A549 (cell line): Measurements from ENCODE around the gene TCFL5. TPM values are rescaled to one million over a fixed set of nuclear protein-coding genes. Genes with fewer than 3 reads are reported as not detected.

Experiments used
- ATAC-seq, 2 experiments: fragments of 200-7000 bp in 1 of 2; fragments of >200 bp in 1 of 2; cut with Nextera tagmentation in 1 of 2; cut with Tn5 transposase in 1 of 2; 3 replicates each; pipeline versions ENCODE4 v1.8.0 to v1.9.1; 2018 to 2020; ENCODE audit warnings: mild to moderate bottlenecking in 1 of 2, moderate library complexity in 1 of 2
- CTCF ChIA-PET: fragments of 300-600 bp; sonication (Branson Sonifier 250); formaldehyde crosslinking; extraction: SDS; loops from one replicate; lab custom pipeline; 2021; ENCODE audit warnings: antibody characterized with exemption, inconsistent platforms; lab: Yijun Ruan, JAX
- POLR2A ChIA-PET: fragments of 350-600 bp; formaldehyde crosslinking; extraction: SDS; loops from one replicate; lab custom pipeline; 2021; ENCODE audit warnings: antibody characterized with exemption, inconsistent platforms; lab: Yijun Ruan, JAX
- DNase-seq, 2 experiments: peaks; one replicate each; pipeline versions ENCODE4 v3.0.0 to v3.0.0-alpha.2; 2011 to 2016; ENCODE audit warnings: low read depth in 1 of 2, low spot score in 1 of 2
- FAIRE-seq: peaks from 2 replicates; lab custom pipeline; 2011; peaks lifted over from hg19 to GRCh38; lab: Jason Lieb, UNC
- H3K27ac ChIP-seq, 2 experiments: fragments of >200 bp; sonication (Bioruptor Twin); formaldehyde crosslinking; 3 replicates each; pipeline ENCODE4 v1.5.1; 2016 to 2017
- H3K4me1 ChIP-seq: fragments of >200 bp; sonication (Bioruptor Twin); formaldehyde crosslinking; 3 replicates; pipeline ENCODE4 v1.6.1; 2016
- H3K4me2 ChIP-seq: fragments of >200 bp; sonication (Bioruptor Twin); formaldehyde crosslinking; 3 replicates; pipeline ENCODE4 v1.6.1; 2016
- H3K4me3 ChIP-seq: fragments of >200 bp; sonication (Bioruptor Twin); formaldehyde crosslinking; 3 replicates; pipeline ENCODE4 v1.5.1; 2016
- H3K9me3 ChIP-seq: fragments of >200 bp; sonication (Bioruptor Twin); formaldehyde crosslinking; 3 replicates; pipeline ENCODE4 v1.6.1; 2016
- FOSL2 ChIP-seq, 2 experiments: fragments of 450-650 bp in 1 of 2; fragments of >200 bp in 1 of 2; sonication (Bioruptor Twin) in 1 of 2; formaldehyde crosslinking; IDR thresholded peaks; 2 replicates each; pipeline versions ENCODE4 v1.5.0 to v1.6.1; 2016 to 2020; ENCODE audit warnings: mild to moderate bottlenecking in 1 of 2, moderate library complexity in 1 of 2
- HOXA7 ChIP-seq: fragments of 250-450 bp; sonication (Bioruptor Pico); IDR thresholded peaks from 2 replicates; pipeline ENCODE4 v1.5.0; 2020; ENCODE audit warnings: mild to moderate bottlenecking, moderate library complexity
- KDM5A ChIP-seq: fragments of 200-600 bp; sonication (generic); IDR thresholded peaks from 2 replicates; pipeline ENCODE4 v1.6.1; 2016; ENCODE audit warnings: antibody characterized with exemption, mild to moderate bottlenecking
- NFE2L2 ChIP-seq: fragments of 150-350 bp; conservative IDR thresholded peaks from 2 replicates; pipeline ENCODE4 v1.6.1; 2014; ENCODE audit warnings: low read length
- RAD21 ChIP-seq, 2 experiments: fragments of >200 bp in 1 of 2; sonication (Bioruptor Twin) in 1 of 2; formaldehyde crosslinking in 1 of 2; IDR thresholded peaks in 1 of 2; conservative IDR thresholded peaks in 1 of 2; 2 replicates in 1 of 2; 3 replicates in 1 of 2; pipeline ENCODE4 v1.6.1; 2012 to 2018; ENCODE audit warnings: inconsistent platforms in 1 of 2
- RFX5 ChIP-seq: fragments of 450-650 bp; IDR thresholded peaks from 2 replicates; pipeline ENCODE4 v1.7.1; 2014; ENCODE audit warnings: antibody characterized with exemption, mild to moderate bottlenecking, moderate library complexity
- SMC3 ChIP-seq: fragments of >200 bp; sonication (Bioruptor Twin); formaldehyde crosslinking; IDR thresholded peaks from 3 replicates; pipeline ENCODE4 v1.6.1; 2018; ENCODE audit warnings: inconsistent platforms
- TFCP2L1 ChIP-seq: fragments of 250-450 bp; sonication (Bioruptor Pico); IDR thresholded peaks from 2 replicates; pipeline ENCODE4 v1.5.0; 2021; ENCODE audit warnings: mild to moderate bottlenecking
- ZC3H11A ChIP-seq: fragments of 450-650 bp; IDR thresholded peaks from 2 replicates; pipeline ENCODE4 v1.6.1; 2014; ENCODE audit warnings: antibody characterized with exemption, mild to moderate bottlenecking
- ZNF302 ChIP-seq: fragments of 250-450 bp; sonication (Bioruptor Pico); IDR thresholded peaks from 2 replicates; pipeline ENCODE4 v1.9.0; 2021; ENCODE audit warnings: inconsistent platforms, mild to moderate bottlenecking, moderate library complexity
- ZSCAN20 ChIP-seq: fragments of 250-450 bp; sonication (Bioruptor Pico); IDR thresholded peaks from 2 replicates; pipeline ENCODE4 v1.8.0; 2022; ENCODE audit warnings: mild to moderate bottlenecking, moderate library complexity
- WGBS: methylation state at CpG from one replicate; pipeline ENCODE4 v1.1.6; 2017; ENCODE audit errors: missing lambda C conversion rate; 5-methylcytosine and 5-hydroxymethylcytosine counted together
- polyA plus RNA-seq, 4 experiments: library from polyadenylated mRNA; depleted of rRNA in 3 of 4; stranded (reverse); fragments of >200 nt; fragmentation: RNase III in 1 of 4; extraction: RNeasy Plus Mini Kit Qiagen cat#74134 plus additional on column Dnase treatment in 1 of 4; gene quantifications; 2 replicates in 3 of 4; 3 replicates in 1 of 4; pipeline ENCODE4 v1.2.3, GENCODE V29; 2011 to 2017
- TF ChIP-seq, protein P1 (sequence below): IDR thresholded peaks from 2 replicates; pipeline ENCODE4 v1.6.1; 2012
- TF ChIP-seq, protein P2 (sequence below): fragments of >200 bp; sonication (Bioruptor Twin); formaldehyde crosslinking; IDR thresholded peaks from 3 replicates; pipeline ENCODE4 v1.5.1; 2016
- TF ChIP-seq, protein P3 (sequence below): fragments of >200 bp; sonication (Bioruptor Twin); formaldehyde crosslinking; IDR thresholded peaks from 2 replicates; pipeline ENCODE4 v1.6.1; 2016
- TF ChIP-seq, protein P4 (sequence below): fragments of 250-450 bp; sonication (Bioruptor Pico); IDR thresholded peaks from 2 replicates; pipeline ENCODE4 v1.5.0; 2020; ENCODE audit warnings: low read depth, mild to moderate bottlenecking, moderate library complexity

Gene TCFL5
- polyA plus RNA-seq, 2 of the 4 experiments (the other 2 are of a cell fraction) = 5.6 to 7.1 TPM

DNA sequence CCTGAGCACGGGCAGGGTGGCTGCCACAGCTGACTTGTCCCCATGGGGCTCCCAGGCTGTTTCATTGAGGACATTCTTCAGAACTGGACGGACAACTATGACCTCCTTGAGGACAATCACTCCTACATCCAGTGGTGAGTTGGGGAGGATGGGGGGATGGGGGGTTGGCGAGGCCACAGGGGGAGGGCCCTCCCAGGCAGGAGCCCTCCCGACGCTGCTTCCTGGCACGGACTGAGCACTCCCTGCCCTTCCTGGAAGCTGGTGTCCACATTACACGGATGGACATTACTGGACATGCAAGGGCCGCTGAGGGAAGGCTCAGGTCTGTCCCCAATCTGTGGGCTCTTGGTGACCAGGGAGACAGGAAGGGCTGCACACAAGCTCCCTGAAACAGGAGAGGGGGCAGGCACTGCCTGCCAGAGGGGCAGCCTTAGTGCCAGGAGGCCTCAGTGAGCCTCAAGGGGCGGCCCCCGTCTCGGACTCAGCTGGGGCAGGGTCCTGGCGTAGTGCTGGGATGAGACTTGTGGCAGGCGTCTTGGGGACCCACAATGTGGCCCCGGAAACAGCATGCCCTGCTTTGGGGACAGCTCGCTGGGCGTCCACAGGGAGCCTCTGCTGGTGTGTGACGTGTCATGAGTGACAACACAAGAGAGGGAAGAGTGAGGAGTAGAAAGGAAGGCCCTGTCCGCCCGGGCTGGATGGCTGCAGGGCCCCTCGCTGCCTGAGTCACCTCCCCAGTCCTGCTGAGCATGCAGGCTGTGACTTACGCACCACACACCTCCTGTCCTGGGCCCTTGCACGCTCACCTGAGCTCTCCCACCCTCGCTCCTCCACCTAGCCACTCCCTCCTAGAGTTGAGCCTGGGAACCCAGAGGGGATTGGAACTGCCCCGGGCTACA lies 51.8 kb downstream of the TCFL5 start:
- no peaks in the 10 kb centered on the region for H3K9me3 ChIP-seq
- no peak overlapping the region for H3K4me2 ChIP-seq
- POLR2A ChIA-PET = no interaction called here
- WGBS = 90% methylated on average over 24 of the region's 24 CpGs
- peaks cover 17% of the 10 kb centered on the region for H3K4me1 ChIP-seq
- no peak overlapping the region for H3K4me3 ChIP-seq
- CTCF ChIA-PET = interaction anchor here (0.7 to 6.4 kb wide), 9 partner anchors 11 to 413 kb away, joined by 3 to 76 read pairs (median 10); no protein-coding TSS in a partner anchor
- FAIRE-seq (no peak), DNase-seq (no peak), ATAC-seq (no peak)
- TF ChIP-seq, protein P1, sequence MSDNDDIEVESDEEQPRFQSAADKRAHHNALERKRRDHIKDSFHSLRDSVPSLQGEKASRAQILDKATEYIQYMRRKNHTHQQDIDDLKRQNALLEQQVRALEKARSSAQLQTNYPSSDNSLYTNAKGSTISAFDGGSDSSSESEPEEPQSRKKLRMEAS = no peak
- no peak for TF ChIP-seq KDM5A
- no peak for TF ChIP-seq RFX5
- TF ChIP-seq, protein P2, sequence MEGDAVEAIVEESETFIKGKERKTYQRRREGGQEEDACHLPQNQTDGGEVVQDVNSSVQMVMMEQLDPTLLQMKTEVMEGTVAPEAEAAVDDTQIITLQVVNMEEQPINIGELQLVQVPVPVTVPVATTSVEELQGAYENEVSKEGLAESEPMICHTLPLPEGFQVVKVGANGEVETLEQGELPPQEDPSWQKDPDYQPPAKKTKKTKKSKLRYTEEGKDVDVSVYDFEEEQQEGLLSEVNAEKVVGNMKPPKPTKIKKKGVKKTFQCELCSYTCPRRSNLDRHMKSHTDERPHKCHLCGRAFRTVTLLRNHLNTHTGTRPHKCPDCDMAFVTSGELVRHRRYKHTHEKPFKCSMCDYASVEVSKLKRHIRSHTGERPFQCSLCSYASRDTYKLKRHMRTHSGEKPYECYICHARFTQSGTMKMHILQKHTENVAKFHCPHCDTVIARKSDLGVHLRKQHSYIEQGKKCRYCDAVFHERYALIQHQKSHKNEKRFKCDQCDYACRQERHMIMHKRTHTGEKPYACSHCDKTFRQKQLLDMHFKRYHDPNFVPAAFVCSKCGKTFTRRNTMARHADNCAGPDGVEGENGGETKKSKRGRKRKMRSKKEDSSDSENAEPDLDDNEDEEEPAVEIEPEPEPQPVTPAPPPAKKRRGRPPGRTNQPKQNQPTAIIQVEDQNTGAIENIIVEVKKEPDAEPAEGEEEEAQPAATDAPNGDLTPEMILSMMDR = no peak
- TF ChIP-seq FOSL2 (IDR thresholded peaks at IDR 0.05) = no peak
- no peak for TF ChIP-seq FOSL2 (CRISPR knock-in tag; IDR thresholded peaks at IDR 0.05)
- TF ChIP-seq ZSCAN20 (CRISPR knock-in tag) = no peak
- TF ChIP-seq, protein P3, sequence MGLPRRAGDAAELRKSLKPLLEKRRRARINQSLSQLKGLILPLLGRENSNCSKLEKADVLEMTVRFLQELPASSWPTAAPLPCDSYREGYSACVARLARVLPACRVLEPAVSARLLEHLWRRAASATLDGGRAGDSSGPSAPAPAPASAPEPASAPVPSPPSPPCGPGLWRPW = no peak
- no peak for TF ChIP-seq ZC3H11A
- TF ChIP-seq, protein P4, sequence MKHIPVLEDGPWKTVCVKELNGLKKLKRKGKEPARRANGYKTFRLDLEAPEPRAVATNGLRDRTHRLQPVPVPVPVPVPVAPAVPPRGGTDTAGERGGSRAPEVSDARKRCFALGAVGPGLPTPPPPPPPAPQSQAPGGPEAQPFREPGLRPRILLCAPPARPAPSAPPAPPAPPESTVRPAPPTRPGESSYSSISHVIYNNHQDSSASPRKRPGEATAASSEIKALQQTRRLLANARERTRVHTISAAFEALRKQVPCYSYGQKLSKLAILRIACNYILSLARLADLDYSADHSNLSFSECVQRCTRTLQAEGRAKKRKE (CRISPR knock-in tag) = no peak
- no peak for TF ChIP-seq TFCP2L1 (CRISPR knock-in tag)
- TF ChIP-seq HOXA7 (CRISPR knock-in tag) = no peak
- no peak for TF ChIP-seq ZNF302 (CRISPR knock-in tag)
- no peak overlapping the region for H3K27ac ChIP-seq

DNA sequence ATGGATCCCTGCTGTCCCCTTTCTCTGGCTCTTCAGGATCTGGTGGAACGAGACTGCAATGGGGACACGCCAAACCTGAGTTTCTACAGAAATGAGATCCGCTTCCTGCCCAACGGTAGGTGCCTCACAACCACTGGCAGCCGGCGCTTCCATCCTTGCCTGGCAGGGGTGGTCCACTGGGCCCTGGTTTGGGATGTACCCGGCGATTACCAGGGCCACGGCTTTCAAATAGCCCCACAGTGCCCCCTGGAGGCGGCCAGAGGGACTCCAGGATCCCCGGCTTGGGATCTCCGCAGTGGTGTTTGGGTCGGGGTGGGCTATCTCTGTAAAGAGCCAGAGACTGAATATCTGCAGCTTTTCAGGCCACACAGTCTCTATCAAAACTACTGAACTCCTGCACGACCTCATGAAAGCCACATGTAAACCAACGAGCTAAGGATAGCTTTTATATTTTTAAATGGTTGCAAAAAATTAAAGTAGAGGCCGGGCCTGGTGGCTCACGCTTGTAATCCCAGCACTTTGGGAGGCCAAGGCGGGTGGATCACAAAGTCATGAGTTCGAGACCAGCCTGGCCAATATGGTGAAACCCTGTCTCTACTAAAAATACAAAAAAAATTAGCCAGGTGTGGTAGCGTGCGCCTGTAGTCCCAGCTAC lies 53.3 kb downstream of the TCFL5 start:
- H3K27ac ChIP-seq = no peak overlapping the region
- DNase-seq = peak; percentile 65 to 83
- peaks cover 17% of the 10 kb centered on the region for H3K4me1 ChIP-seq
- POLR2A ChIA-PET = no interaction called here
- FAIRE-seq = no peak
- TF ChIP-seq, protein P2 = peak; percentile 85
- TF ChIP-seq RAD21 (conservative IDR thresholded peaks at IDR 0.05 in 1 of 2, IDR thresholded peaks at IDR 0.05 in 1 of 2) (peak; percentile 69 to 73), NFE2L2 (no peak), SMC3 (peak; percentile 59)
- TF ChIP-seq, all 56 proteins: peak for 3
- WGBS = 31% methylated on average over 21 of the region's 21 CpGs
- Histone ChIP-seq H3K4me3 (no peak overlapping the region), H3K4me2 (no peak overlapping the region), H3K9me3 (no peaks in the 10 kb centered on the region)
- peak; percentile 58 to 82; a peak in 4 of 6 replicates for ATAC-seq
- CTCF ChIA-PET = interaction anchor here (0.6 to 6.4 kb wide), 47 partner anchors 10 to 415 kb away, joined by 3 to 76 read pairs (median 4); partner anchors contain the start of gene MRGBP
